Measurements from ENCODE around the gene RPS6KB2.

GRCh38 chr11:67469508-67469811, 41.2 kb downstream of the RPS6KB2 start:
- no peak for TF ChIP-seq CTCF (IDR thresholded peaks at IDR 0.05; ENCODE audit: poor library complexity)
- TF ChIP-seq EZH2 (IDR thresholded peaks at IDR 0.05; ENCODE audit: borderline replicate concordance) = no peak
- no peak for TF ChIP-seq EZH2phosphoT487 (IDR thresholded peaks at IDR 0.05; ENCODE audit: low read depth, severe bottlenecking, unreplicated experiment)
